SU-DHL-6 (cell line): ENCODE results near the gene CD3G.

Source experiments
- H2AFZ ChIP-seq: fragments of 200-600 bp; sonication (generic); 2 replicates; pipeline ENCODE4 v1.6.1; 2014; ENCODE audit warnings: low read depth, mild to moderate bottlenecking, moderate library complexity, mixed read lengths, antibody characterized with exemption, low read length; ENCODE audit not compliant: severe bottlenecking
- H3F3A ChIP-seq: fragments of 200-600 bp; shearing (Covaris generic); 2 replicates; pipeline ENCODE4 v1.6.0; 2016; ENCODE audit warnings: antibody characterized with exemption, mild to moderate bottlenecking; ENCODE audit not compliant: insufficient read depth
- H3K27ac ChIP-seq: fragments of 200-600 bp; sonication (generic); 2 replicates; pipeline ENCODE4 v1.5.1; 2016; ENCODE audit warnings: low read depth, mild to moderate bottlenecking, low read length, moderate library complexity, mixed read lengths
- H3K27me3 ChIP-seq: fragments of 200-600 bp; sonication (generic), shearing (Covaris generic); 2 replicates; pipeline ENCODE4 v1.6.0; 2014; ENCODE audit warnings: mild to moderate bottlenecking, low read length
- H3K36me3 ChIP-seq: fragments of 200-600 bp; sonication (generic); 2 replicates; pipeline ENCODE4 v1.6.1; 2014; ENCODE audit warnings: mild to moderate bottlenecking, low read length, mixed read lengths
- H3K4me2 ChIP-seq: fragments of 300-600, 200-600 bp; shearing (Covaris generic), sonication (generic); 2 replicates; pipeline ENCODE4 v1.6.0; 2014; ENCODE audit warnings: low read length, low read depth, mild to moderate bottlenecking; ENCODE audit not compliant: poor library complexity, severe bottlenecking
- H3K4me3 ChIP-seq: fragments of 200-600 bp; sonication (generic); 2 replicates; pipeline ENCODE4 v1.5.1; 2014; ENCODE audit warnings: antibody characterized with exemption, low read length, mild to moderate bottlenecking, mixed read lengths; ENCODE audit not compliant: insufficient read depth, poor library complexity, severe bottlenecking
- H3K79me2 ChIP-seq: fragments of 200-600 bp; sonication (generic); 2 replicates; pipeline ENCODE4 v1.6.1; 2014; ENCODE audit warnings: mild to moderate bottlenecking, low read length, moderate library complexity; ENCODE audit not compliant: insufficient read depth
- H3K9ac ChIP-seq: fragments of 200-600 bp; sonication (generic); 2 replicates; pipeline ENCODE4 v1.7.0; 2014; ENCODE audit warnings: mild to moderate bottlenecking, low read length
- H3K9me2 ChIP-seq: fragments of 200-600 bp; sonication (generic); replicated peaks from 2 replicates; pipeline ENCODE4 v1.6.1; 2014; ENCODE audit warnings: low read length; ENCODE audit not compliant: insufficient read depth
- H3K9me3 ChIP-seq: fragments of 200-600 bp; sonication (generic); 2 replicates; pipeline ENCODE4 v1.6.1; 2014; ENCODE audit warnings: low read length, mixed read lengths; ENCODE audit not compliant: insufficient read depth
- H4K20me1 ChIP-seq: fragments of 200-600 bp; sonication (generic); 2 replicates; pipeline ENCODE4 v1.6.1; 2014; ENCODE audit warnings: low read depth, mild to moderate bottlenecking, antibody characterized with exemption, low read length, moderate library complexity, mixed read lengths
- CTCF ChIP-seq: fragments of 200-600 bp; sonication (generic); IDR thresholded peaks from one replicate; pipeline ENCODE4 v1.5.1; 2017; ENCODE audit warnings: antibody characterized with exemption, mild to moderate bottlenecking, low read length, moderate library complexity; ENCODE audit not compliant: insufficient read depth, poor library complexity, severe bottlenecking
- EZH2phosphoT487 ChIP-seq: fragments of 200-600 bp; sonication (generic), shearing (Covaris generic); conservative IDR thresholded peaks from 2 replicates; pipeline ENCODE4 v1.6.1; 2018; ENCODE audit warnings: mild to moderate bottlenecking, antibody characterized with exemption, low read length, moderate library complexity, mixed read lengths

CD3G gene

GRCh38 chr11:118301600-118302195, 42.4 kb upstream of the CD3G start:
- Histone ChIP-seq H3F3A (no peaks in the 10 kb centered on the region), H3K9me3 (no peaks in the 10 kb centered on the region), H4K20me1 (no peaks in the 10 kb centered on the region), H3K9me2 (no peaks in the 10 kb centered on the region), H3K4me2 (no peak overlapping the region), H3K4me3 (no peak overlapping the region), H2AFZ (no peak overlapping the region), H3K9ac (no peak overlapping the region), H3K27ac (no peak overlapping the region), H3K36me3 (no peaks in the 10 kb centered on the region), H3K27me3 (no peaks in the 10 kb centered on the region), H3K79me2 (no peaks in the 10 kb centered on the region)
- TF ChIP-seq CTCF (no peak), EZH2phosphoT487 (no peak)

- Histone ChIP-seq H3K36me3 (no peaks in the 10 kb centered on the region), H3K27me3 (no peaks in the 10 kb centered on the region), H3F3A (no peaks in the 10 kb centered on the region), H3K9me2 (no peaks in the 10 kb centered on the region), H4K20me1 (no peaks in the 10 kb centered on the region), H3K4me2 (no peak overlapping the region), H3K9ac (no peak overlapping the region), H3K9me3 (no peaks in the 10 kb centered on the region), H3K27ac (no peak overlapping the region), H3K4me3 (no peak overlapping the region), H2AFZ (peak overlapping the region; percentile 37), H3K79me2 (no peaks in the 10 kb centered on the region)
- no peak for TF ChIP-seq EZH2phosphoT487
- no peak for TF ChIP-seq CTCF
These were observed 39.9 kb upstream of the CD3G start for GRCh38 chr11:118304227-118304567.

- TF ChIP-seq CTCF: no peak
- no peak for TF ChIP-seq EZH2phosphoT487
- no peak within 1 kb of the TSS for H3K4me2 ChIP-seq
These were observed 39.4 kb upstream of the CD3G start, which contains the start of gene CD3E for GRCh38 chr11:118304568-118305248. CD3E (plus strand) TSS chr11:118304730; CDS start chr11:118304953, 223 bp downstream.

More at GRCh38 chr11:118304568-118305248, 39.4 kb upstream of the CD3G start, which contains the start of gene CD3E:
- H3K36me3 ChIP-seq: no peaks in the 10 kb centered on the region
- H3F3A ChIP-seq: no peaks in the 10 kb centered on the region
- no peak within 1 kb of the TSS for H3K4me3 ChIP-seq
- no peak within 1 kb of the TSS for H3K9ac ChIP-seq
- H3K27me3 ChIP-seq: no peaks in the 10 kb centered on the region
- no peaks in the 10 kb centered on the region for H3K79me2 ChIP-seq
- H4K20me1 ChIP-seq: no peaks in the 10 kb centered on the region
- no peaks in the 10 kb centered on the region for H3K9me3 ChIP-seq
- H2AFZ ChIP-seq: peak within 1 kb of the TSS; percentile 37
- no peak within 1 kb of the TSS for H3K27ac ChIP-seq
- no peaks in the 10 kb centered on the region for H3K9me2 ChIP-seq
